Adipocyte (in vitro differentiated cells): ENCODE results near the gene RALGPS2.
"Not testable (repeated sequence)": the region's sequence is repeated elsewhere in the genome, so short reads cannot be mapped to it uniquely, and the experiment has no call there.

Experiments used
- DNase-seq: peaks from one replicate; pipeline ENCODE4 v3.0.0-alpha.2; 2015; ENCODE audit warnings: low read depth
- H3K27me3 ChIP-seq: replicated peaks from 2 replicates; pipeline ENCODE4 v1.7.0; 2013; ENCODE audit warnings: mild to moderate bottlenecking, low read length, moderate library complexity; ENCODE audit not compliant: control insufficient read depth, insufficient read depth
- H3K36me3 ChIP-seq: 2 replicates; pipeline ENCODE4 v1.7.0; 2013; ENCODE audit warnings: low read length, mild to moderate bottlenecking, moderate library complexity; ENCODE audit not compliant: control insufficient read depth, insufficient read depth, severe bottlenecking
- H3K4me1 ChIP-seq: 2 replicates; pipeline ENCODE4 v1.7.0; 2013; ENCODE audit warnings: mild to moderate bottlenecking, low read length, moderate library complexity; ENCODE audit not compliant: control insufficient read depth, insufficient read depth
- H3K4me3 ChIP-seq: 2 replicates; pipeline ENCODE4 v1.7.0; 2013; ENCODE audit warnings: mild to moderate bottlenecking, low read length, moderate library complexity
- H3K9ac ChIP-seq: 2 replicates; pipeline ENCODE4 v1.7.0; 2013; ENCODE audit warnings: mild to moderate bottlenecking, low read length, moderate library complexity
- H3K9me3 ChIP-seq: 2 replicates; pipeline ENCODE4 v1.7.0; 2013; ENCODE audit warnings: mild to moderate bottlenecking, low read length, moderate library complexity; ENCODE audit not compliant: control insufficient read depth

Gene RALGPS2

DNA sequence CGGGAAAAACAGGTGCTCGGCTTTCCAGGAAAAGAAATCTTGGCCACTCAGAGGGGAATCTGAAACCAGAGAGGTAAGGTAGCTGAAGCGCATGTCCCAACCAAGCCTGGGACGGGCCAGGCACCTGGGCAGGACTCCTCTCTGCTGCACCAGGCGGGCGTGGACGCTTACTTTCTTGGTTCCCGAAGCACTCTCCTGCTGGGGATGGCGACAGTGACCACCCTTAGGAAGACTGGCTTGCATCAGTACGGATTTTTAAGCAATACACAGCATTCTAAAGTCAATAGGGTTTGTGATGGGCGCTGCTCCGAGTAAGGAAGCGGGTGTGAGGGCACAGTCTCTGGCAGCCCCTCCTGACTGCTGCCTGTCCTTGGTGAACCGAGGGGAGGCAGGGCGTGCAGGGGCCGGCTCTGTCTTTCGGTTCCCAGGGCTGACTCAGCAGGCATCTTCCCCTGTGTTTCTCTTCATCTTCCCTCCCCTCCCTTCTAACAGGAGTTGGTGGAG is 220.8 kb downstream of the RALGPS2 start:
- peaks cover 15% of the 10 kb centered on the region for H3K4me1 ChIP-seq
- no peak overlapping the region for H3K4me3 ChIP-seq
- H3K9ac ChIP-seq: no peak overlapping the region
- no peaks in the 10 kb centered on the region for H3K36me3 ChIP-seq
- DNase-seq: no peak
- no peaks in the 10 kb centered on the region for H3K27me3 ChIP-seq
- no peaks in the 10 kb centered on the region for H3K9me3 ChIP-seq

DNA sequence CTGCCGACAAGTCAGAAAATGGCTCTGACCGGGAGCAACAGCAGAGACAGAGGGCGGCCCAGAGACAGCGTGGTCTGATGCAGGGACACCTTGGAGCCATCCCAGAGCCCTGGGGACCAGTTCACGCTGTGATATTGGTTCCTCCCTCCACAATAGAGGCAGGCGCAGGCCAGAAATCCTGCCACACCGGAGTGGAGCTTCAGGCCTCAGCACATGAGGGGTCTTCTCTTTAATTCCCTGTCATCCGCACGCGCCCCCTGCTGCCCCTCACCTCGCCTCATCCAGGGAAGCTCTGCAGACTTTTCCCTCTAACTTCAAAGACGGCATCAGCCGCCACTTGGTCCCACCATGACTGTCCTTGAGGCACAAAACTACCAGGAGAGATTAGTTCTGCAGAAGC is 221.4 kb downstream of the RALGPS2 start:
- peaks cover 15% of the 10 kb centered on the region for H3K4me1 ChIP-seq
- H3K9me3 ChIP-seq: no peaks in the 10 kb centered on the region
- no peaks in the 10 kb centered on the region for H3K36me3 ChIP-seq
- no peak for DNase-seq
- H3K27me3 ChIP-seq: no peaks in the 10 kb centered on the region
- no peak overlapping the region for H3K4me3 ChIP-seq
- H3K9ac ChIP-seq: no peak overlapping the region

GRCh38 chr1:178946855-178947676 is 222.0 kb downstream of the RALGPS2 start:
- Histone ChIP-seq H3K9ac (no peak overlapping the region), H3K27me3 (no peaks in the 10 kb centered on the region), H3K4me1 (peaks cover 12% of the 10 kb centered on the region), H3K4me3 (no peak overlapping the region), H3K9me3 (no peaks in the 10 kb centered on the region), H3K36me3 (no peaks in the 10 kb centered on the region)
- DNase-seq: no peak

- Histone ChIP-seq H3K4me3 (no peak overlapping the region), H3K36me3 (no peaks in the 10 kb centered on the region), H3K4me1 (peaks cover 7% of the 10 kb centered on the region), H3K9me3 (no peaks in the 10 kb centered on the region), H3K9ac (no peak overlapping the region), H3K27me3 (no peaks in the 10 kb centered on the region)
- DNase-seq: no peak
These were observed 222.6 kb downstream of the RALGPS2 start for GRCh38 chr1:178947677-178947981.

- Histone ChIP-seq H3K9ac (no peak overlapping the region), H3K27me3 (no peaks in the 10 kb centered on the region), H3K4me1 (peaks cover 4% of the 10 kb centered on the region), H3K36me3 (no peaks in the 10 kb centered on the region), H3K4me3 (no peak overlapping the region), H3K9me3 (no peaks in the 10 kb centered on the region)
- DNase-seq: no peak
These were observed 223.6 kb downstream of the RALGPS2 start for GRCh38 chr1:178948676-178949075.

- not testable (repeated sequence) for DNase-seq, H3K4me3 ChIP-seq, H3K27me3 ChIP-seq, H3K9ac ChIP-seq, H3K36me3 ChIP-seq, H3K4me1 ChIP-seq, H3K9me3 ChIP-seq
These were observed 224.8 kb downstream of the RALGPS2 start for GRCh38 chr1:178949866-178950265.

DNA sequence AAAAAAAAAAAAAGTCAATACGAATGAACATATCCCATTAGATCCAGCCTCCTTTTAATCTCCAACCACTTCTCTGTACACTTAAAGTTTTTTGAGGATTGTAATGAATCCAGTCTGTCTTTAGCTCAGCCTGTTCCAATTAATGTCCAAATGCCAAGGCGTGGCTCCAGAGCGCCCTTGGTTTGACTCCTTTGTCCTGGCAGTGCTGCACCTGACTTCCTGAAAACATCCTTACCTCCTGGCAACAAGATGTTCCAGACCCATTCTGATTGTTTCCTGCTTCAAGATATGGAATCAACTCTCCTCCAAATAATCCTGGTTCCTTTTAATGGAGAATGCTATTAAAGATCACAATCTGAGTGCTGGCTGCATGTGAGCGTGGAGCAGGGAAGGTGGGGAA is 226.6 kb downstream of the RALGPS2 start:
- peak; percentile 22 for DNase-seq
- Histone ChIP-seq H3K27me3 (peaks cover 3% of the 10 kb centered on the region), H3K9ac (no peak overlapping the region), H3K4me3 (no peak overlapping the region), H3K4me1 (peaks cover 4% of the 10 kb centered on the region), H3K36me3 (no peaks in the 10 kb centered on the region), H3K9me3 (no peaks in the 10 kb centered on the region)

DNA sequence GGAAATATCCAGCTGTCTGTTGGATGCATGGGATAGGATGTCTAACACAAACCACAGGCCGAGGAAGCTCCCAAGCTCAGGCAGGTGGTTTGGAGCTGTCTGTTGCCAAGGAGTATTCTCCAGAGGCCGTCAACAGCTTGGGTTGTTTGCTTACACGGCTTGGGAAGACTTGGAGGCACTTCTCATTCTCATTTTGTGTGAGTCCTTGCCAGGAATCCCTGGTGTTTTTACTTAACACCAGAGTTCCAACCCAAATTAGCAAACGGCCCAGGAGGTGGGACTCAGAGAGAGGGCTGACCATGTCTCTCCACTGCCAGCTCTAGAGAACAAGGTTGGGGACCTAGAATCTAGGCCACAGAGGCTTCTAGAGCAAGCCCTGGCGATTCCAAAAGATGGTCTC is 228.0 kb downstream of the RALGPS2 start:
- H3K4me1 ChIP-seq: peaks cover 4% of the 10 kb centered on the region
- H3K4me3 ChIP-seq: no peak overlapping the region
- H3K27me3 ChIP-seq: peaks cover 3% of the 10 kb centered on the region
- DNase-seq: no peak
- H3K9me3 ChIP-seq: no peaks in the 10 kb centered on the region
- no peaks in the 10 kb centered on the region for H3K36me3 ChIP-seq
- no peak overlapping the region for H3K9ac ChIP-seq

DNA sequence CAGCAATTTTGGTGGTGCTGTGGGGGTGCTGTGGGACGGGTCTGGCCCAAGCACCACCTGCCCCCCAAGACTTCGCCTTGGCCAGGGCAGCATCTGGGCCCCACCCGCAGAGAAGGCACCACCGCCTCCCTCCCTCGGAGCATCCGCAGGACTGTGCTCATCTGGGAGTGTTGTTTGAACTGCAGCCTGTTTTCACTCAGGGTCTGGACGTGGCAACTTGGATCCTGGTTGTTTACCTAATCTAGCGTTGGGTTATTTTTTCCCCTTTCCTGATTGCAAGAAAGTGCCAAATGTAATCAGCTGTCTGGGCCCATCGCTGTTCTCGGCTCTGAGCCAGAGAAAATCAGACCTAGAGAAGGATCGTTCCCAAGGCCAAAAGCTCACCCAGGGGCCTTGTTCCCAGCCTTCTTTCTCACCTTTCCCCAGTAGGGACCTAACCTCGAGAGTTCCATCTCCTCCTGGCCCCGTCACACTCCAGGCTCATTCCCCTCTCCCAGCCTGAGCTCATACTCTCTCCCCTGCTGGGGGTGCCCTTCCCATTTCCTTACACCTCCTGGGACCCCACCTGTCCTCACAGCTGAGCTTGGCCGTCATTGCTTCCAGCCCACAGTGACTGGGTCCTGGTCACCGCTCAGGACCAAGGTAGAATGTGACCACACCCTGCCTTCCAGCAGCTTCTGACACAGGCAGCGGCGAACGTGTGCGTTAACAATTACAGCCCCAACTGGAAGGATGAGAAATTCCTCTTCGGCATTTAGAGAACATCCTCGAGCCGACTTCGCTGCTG is 228.7 kb downstream of the RALGPS2 start:
- Histone ChIP-seq H3K36me3 (no peaks in the 10 kb centered on the region), H3K4me1 (peaks cover 4% of the 10 kb centered on the region), H3K4me3 (no peak overlapping the region), H3K9me3 (no peaks in the 10 kb centered on the region), H3K9ac (no peak overlapping the region), H3K27me3 (peaks cover 3% of the 10 kb centered on the region)
- no peak for DNase-seq

DNA sequence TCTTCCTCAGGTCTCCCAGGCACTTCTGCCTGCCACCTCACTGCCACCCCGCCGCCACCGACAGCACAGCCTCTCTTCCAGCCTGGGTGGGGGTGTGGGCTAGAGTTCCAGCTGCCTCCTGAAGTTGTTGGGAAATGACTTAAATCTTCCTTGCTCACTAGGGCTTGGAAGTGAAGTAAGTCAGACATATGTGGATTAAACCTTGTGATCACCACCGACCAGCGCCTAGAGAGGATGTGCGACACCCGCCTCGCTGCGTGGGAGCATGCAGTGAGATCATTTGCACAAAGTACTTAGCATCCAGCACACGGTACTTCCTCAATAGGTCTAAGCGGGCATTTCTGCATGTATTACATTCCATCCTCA is 229.3 kb downstream of the RALGPS2 start:
- H3K9me3 ChIP-seq: no peaks in the 10 kb centered on the region
- no peak overlapping the region for H3K4me3 ChIP-seq
- H3K27me3 ChIP-seq: peaks cover 3% of the 10 kb centered on the region
- H3K9ac ChIP-seq: no peak overlapping the region
- DNase-seq: no peak
- peaks cover 4% of the 10 kb centered on the region for H3K4me1 ChIP-seq
- no peaks in the 10 kb centered on the region for H3K36me3 ChIP-seq

DNA sequence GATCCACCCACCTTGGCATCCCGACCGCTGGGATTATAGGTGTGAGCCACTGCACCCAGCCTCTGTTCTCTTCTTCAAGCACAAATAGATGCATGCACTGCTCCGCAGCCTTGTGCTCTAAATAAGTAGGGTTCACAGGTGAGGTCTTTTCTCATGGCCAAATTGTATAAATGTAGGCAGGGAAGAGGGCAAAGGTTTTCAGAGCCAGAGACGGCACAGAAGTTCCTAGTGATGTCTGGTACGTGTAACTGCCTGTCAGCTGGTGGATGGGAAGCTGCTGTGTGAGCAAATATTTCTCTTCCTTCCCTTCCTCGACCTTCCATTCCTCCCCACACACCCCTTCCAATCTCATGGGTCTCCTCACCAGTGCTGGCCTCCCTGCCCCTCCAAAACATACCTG is 229.9 kb downstream of the RALGPS2 start:
- H3K9ac ChIP-seq: no peak overlapping the region
- no peaks in the 10 kb centered on the region for H3K36me3 ChIP-seq
- no peak overlapping the region for H3K4me3 ChIP-seq
- no peaks in the 10 kb centered on the region for H3K9me3 ChIP-seq
- DNase-seq: no peak
- peaks cover 3% of the 10 kb centered on the region for H3K27me3 ChIP-seq
- peaks cover 4% of the 10 kb centered on the region for H3K4me1 ChIP-seq
